T1000 (cell line): Measurements from ENCODE around the gene GPR107.
"Not testable (repeated sequence)": the region's sequence is repeated elsewhere in the genome, so short reads cannot be mapped to it uniquely, and the experiment has no call there.

Experiments
- DNase-seq: peaks from one replicate; lab custom pipeline; 2025; ENCODE audit warnings: mixed read lengths; lab: John Stamatoyannopoulos, UW

The GPR107 gene

GRCh38 chr9:130053504-130054324 lies at the start of gene GPR107:
Gene GPR107, plus strand, starts transcription at chr9:130053906. Its CDS starts 27 bp downstream, at chr9:130053933.
- DNase-seq, result peak; percentile 63

- DNase-seq, result no peak
Observed at GRCh38 chr9:130003943-130004552, 49.7 kb upstream of the GPR107 start.

GRCh38 chr9:130006952-130007351 lies 46.8 kb upstream of the GPR107 start:
- DNase-seq, result not testable (repeated sequence)

GRCh38 chr9:130008538-130008937 lies 45.2 kb upstream of the GPR107 start:
- DNase-seq, result no peak

GRCh38 chr9:130009546-130009945 lies 44.2 kb upstream of the GPR107 start:
- not testable (repeated sequence) for DNase-seq

- DNase-seq, result no peak
Observed at GRCh38 chr9:130010151-130010988, 43.3 kb upstream of the GPR107 start.

GRCh38 chr9:130013326-130013725 lies 40.4 kb upstream of the GPR107 start:
- no peak for DNase-seq

- no peak for DNase-seq
Observed at GRCh38 chr9:130015353-130016019, 38.2 kb upstream of the GPR107 start.

- DNase-seq, result no peak
Observed at GRCh38 chr9:130017076-130017475, 36.6 kb upstream of the GPR107 start.

GRCh38 chr9:130017510-130017909 lies 36.2 kb upstream of the GPR107 start:
- not testable (repeated sequence) for DNase-seq

- DNase-seq, result no peak
Observed at GRCh38 chr9:130018265-130018664, 35.4 kb upstream of the GPR107 start.

- DNase-seq, result no peak
Observed at GRCh38 chr9:130020618-130021017, 33.1 kb upstream of the GPR107 start.

GRCh38 chr9:130021123-130021522 lies 32.6 kb upstream of the GPR107 start:
- DNase-seq, result no peak

GRCh38 chr9:130021842-130022241 lies 31.9 kb upstream of the GPR107 start:
- not testable (repeated sequence) for DNase-seq

GRCh38 chr9:130022566-130023143 lies 31.1 kb upstream of the GPR107 start:
- no peak for DNase-seq

GRCh38 chr9:130023144-130023787 lies 30.4 kb upstream of the GPR107 start:
- DNase-seq, result no peak

GRCh38 chr9:130023994-130024596 lies 29.6 kb upstream of the GPR107 start:
- no peak for DNase-seq

- DNase-seq, result no peak
Observed at GRCh38 chr9:130024597-130024994, 29.1 kb upstream of the GPR107 start.

- DNase-seq, result no peak
Observed at GRCh38 chr9:130026583-130027340, 26.9 kb upstream of the GPR107 start.
